GOT3 (cell line): ENCODE data around the gene RAX.

Source experiments
- DNase-seq: peaks from one replicate; lab custom pipeline; 2025; ENCODE audit warnings: mixed read lengths; lab: John Stamatoyannopoulos, UW

RAX gene

GRCh38 chr18:59272891-59273758 lies at the start of gene RAX:
Gene RAX, minus strand, starts transcription at chr18:59273454. Its CDS starts 248 bp downstream, at chr18:59273206.
- no peak for DNase-seq

- no peak for DNase-seq
These were observed 45.3 kb upstream of the RAX start, which contains the start of gene CPLX4 for GRCh38 chr18:59318460-59319050. Gene CPLX4, minus strand, starts transcription at chr18:59318649. Its CDS starts 187 bp downstream, at chr18:59318462.

- DNase-seq = no peak
These were observed 38.4 kb upstream of the RAX start for GRCh38 chr18:59311631-59312030.

- no peak for DNase-seq
These were observed 35.6 kb upstream of the RAX start for GRCh38 chr18:59308938-59309260.

GRCh38 chr18:59308248-59308937 lies 35.1 kb upstream of the RAX start:
- DNase-seq = peak; percentile 7

- no peak for DNase-seq
These were observed 33.4 kb upstream of the RAX start for GRCh38 chr18:59306640-59307039.

- no peak for DNase-seq
These were observed 32.0 kb upstream of the RAX start for GRCh38 chr18:59305295-59305694.

GRCh38 chr18:59303656-59304195 lies 30.5 kb upstream of the RAX start:
- DNase-seq = no peak

GRCh38 chr18:59303006-59303405 lies 29.8 kb upstream of the RAX start:
- DNase-seq = no peak

GRCh38 chr18:59301929-59302328 lies 28.7 kb upstream of the RAX start:
- DNase-seq = no peak

- DNase-seq = no peak
These were observed 27.5 kb upstream of the RAX start for GRCh38 chr18:59300676-59301285.

GRCh38 chr18:59298871-59299270 lies 25.6 kb upstream of the RAX start:
- no peak for DNase-seq

GRCh38 chr18:59293317-59293716 lies 20.1 kb upstream of the RAX start:
- DNase-seq = no peak

GRCh38 chr18:59286341-59286740 lies 13.1 kb upstream of the RAX start:
- no peak for DNase-seq

GRCh38 chr18:59282341-59282740 lies 9.1 kb upstream of the RAX start:
- DNase-seq = no peak

GRCh38 chr18:59279722-59280121 lies 6.5 kb upstream of the RAX start:
- DNase-seq = no peak

GRCh38 chr18:59279193-59279592 lies 5.9 kb upstream of the RAX start:
- DNase-seq = no peak

- no peak for DNase-seq
These were observed 5.5 kb upstream of the RAX start for GRCh38 chr18:59278793-59279192.

GRCh38 chr18:59276047-59276446 lies 2.8 kb upstream of the RAX start:
- DNase-seq = no peak

- DNase-seq = no peak
These were observed 2.2 kb upstream of the RAX start for GRCh38 chr18:59275406-59275949.

- no peak for DNase-seq
These were observed 1.3 kb upstream of the RAX start for GRCh38 chr18:59274533-59274928.
